H1 (cell line): ENCODE data around the gene TCEAL1. TPM values are rescaled to one million over a fixed set of nuclear protein-coding genes. Genes with fewer than 3 reads are reported as not detected.

ENCODE experiments used
- CBX8 ChIP-seq: fragments of 300-800, 300-1000 bp; sonication (generic); IDR thresholded peaks from 2 replicates; pipeline ENCODE4 v1.7.1; 2016; ENCODE audit warnings: low read depth, low read length, borderline replicate concordance
- RAD21 ChIP-seq, 2 experiments: IDR thresholded peaks in 1 of 2; conservative IDR thresholded peaks in 1 of 2; 2 replicates each; pipeline ENCODE4 v1.6.1; 2011; ENCODE audit warnings: low read depth in 2 of 2, low read length in 2 of 2, improper control_type of control experiment in 1 of 2, inconsistent platforms in 1 of 2, mild to moderate bottlenecking in 1 of 2, moderate library complexity in 1 of 2
- RXRA ChIP-seq: IDR thresholded peaks from 2 replicates; pipeline ENCODE4 v1.6.1; 2011; ENCODE audit warnings: low read depth, mild to moderate bottlenecking, low read length, moderate library complexity; ENCODE audit not compliant: insufficient read depth
- SIX5 ChIP-seq: IDR thresholded peaks from 2 replicates; pipeline ENCODE4 v1.6.1; 2011; ENCODE audit warnings: mild to moderate bottlenecking, low read depth, low read length
- polyA plus RNA-seq, 7 experiments: library from polyadenylated mRNA; depleted of rRNA in 3 of 7; stranded (reverse) in 5 of 7; unstranded in 2 of 7; fragments of >200 nt in 5 of 7; fragments of 200-250 nt in 2 of 7; gene quantifications; 1 replicate in 5 of 7; 2 replicates in 1 of 7; 4 replicates in 1 of 7; pipeline versions ENCODE4 v1.2.1 to v1.2.3, GENCODE V29; 2011 to 2013; ENCODE audit warnings: missing spikeins in 2 of 7, mixed read lengths in 2 of 7
- total RNA-seq: library from RNA; stranded (reverse); fragmentation: NEBNext Ultra II Directional; extraction: Animal tissue kit (Norgen Biotek cat#: 25700); gene quantifications from 2 replicates; pipeline ENCODE4 v1.2.1, GENCODE V29; 2021
- TF ChIP-seq, protein P1 (sequence below): fragments of 300-600 bp; sonication (generic); IDR thresholded peaks from 2 replicates; pipeline ENCODE4 v1.7.1; 2012; ENCODE audit warnings: low read length, moderate library complexity, mild to moderate bottlenecking, inconsistent platforms; ENCODE audit not compliant: insufficient replicate concordance

TCEAL1 gene
- total and polyA plus RNA-seq, 2 of the 8 experiments (the other 6 are each of a cell fraction or from before 2014, with no cell fraction given) = 3.9 to 4.1 TPM

DNA sequence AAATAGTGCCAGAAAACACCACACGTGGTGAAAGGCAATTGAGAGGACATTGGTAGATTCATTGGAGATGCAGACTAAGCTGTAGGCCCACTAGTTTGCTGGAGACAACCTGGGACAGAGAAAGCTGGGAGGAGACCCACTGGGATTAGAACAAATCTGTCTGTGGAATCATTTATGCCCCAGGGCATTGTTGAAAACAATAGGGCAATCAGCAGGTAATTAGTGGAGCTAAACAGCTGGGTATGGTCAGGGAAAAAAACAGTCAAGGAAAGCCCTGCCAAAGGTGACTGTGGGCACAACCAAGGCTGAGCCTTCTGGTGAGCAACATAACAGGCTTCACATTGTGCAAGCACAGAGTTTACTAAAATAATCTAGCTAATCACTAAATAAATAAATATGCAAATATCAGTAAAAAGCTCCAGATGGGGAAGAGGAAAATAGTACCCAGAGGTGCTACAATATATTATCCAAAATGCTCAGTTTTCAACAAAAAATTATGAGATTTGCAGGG, 12.0 kb upstream of the TCEAL1 start (continued):
- TF ChIP-seq, protein P1, sequence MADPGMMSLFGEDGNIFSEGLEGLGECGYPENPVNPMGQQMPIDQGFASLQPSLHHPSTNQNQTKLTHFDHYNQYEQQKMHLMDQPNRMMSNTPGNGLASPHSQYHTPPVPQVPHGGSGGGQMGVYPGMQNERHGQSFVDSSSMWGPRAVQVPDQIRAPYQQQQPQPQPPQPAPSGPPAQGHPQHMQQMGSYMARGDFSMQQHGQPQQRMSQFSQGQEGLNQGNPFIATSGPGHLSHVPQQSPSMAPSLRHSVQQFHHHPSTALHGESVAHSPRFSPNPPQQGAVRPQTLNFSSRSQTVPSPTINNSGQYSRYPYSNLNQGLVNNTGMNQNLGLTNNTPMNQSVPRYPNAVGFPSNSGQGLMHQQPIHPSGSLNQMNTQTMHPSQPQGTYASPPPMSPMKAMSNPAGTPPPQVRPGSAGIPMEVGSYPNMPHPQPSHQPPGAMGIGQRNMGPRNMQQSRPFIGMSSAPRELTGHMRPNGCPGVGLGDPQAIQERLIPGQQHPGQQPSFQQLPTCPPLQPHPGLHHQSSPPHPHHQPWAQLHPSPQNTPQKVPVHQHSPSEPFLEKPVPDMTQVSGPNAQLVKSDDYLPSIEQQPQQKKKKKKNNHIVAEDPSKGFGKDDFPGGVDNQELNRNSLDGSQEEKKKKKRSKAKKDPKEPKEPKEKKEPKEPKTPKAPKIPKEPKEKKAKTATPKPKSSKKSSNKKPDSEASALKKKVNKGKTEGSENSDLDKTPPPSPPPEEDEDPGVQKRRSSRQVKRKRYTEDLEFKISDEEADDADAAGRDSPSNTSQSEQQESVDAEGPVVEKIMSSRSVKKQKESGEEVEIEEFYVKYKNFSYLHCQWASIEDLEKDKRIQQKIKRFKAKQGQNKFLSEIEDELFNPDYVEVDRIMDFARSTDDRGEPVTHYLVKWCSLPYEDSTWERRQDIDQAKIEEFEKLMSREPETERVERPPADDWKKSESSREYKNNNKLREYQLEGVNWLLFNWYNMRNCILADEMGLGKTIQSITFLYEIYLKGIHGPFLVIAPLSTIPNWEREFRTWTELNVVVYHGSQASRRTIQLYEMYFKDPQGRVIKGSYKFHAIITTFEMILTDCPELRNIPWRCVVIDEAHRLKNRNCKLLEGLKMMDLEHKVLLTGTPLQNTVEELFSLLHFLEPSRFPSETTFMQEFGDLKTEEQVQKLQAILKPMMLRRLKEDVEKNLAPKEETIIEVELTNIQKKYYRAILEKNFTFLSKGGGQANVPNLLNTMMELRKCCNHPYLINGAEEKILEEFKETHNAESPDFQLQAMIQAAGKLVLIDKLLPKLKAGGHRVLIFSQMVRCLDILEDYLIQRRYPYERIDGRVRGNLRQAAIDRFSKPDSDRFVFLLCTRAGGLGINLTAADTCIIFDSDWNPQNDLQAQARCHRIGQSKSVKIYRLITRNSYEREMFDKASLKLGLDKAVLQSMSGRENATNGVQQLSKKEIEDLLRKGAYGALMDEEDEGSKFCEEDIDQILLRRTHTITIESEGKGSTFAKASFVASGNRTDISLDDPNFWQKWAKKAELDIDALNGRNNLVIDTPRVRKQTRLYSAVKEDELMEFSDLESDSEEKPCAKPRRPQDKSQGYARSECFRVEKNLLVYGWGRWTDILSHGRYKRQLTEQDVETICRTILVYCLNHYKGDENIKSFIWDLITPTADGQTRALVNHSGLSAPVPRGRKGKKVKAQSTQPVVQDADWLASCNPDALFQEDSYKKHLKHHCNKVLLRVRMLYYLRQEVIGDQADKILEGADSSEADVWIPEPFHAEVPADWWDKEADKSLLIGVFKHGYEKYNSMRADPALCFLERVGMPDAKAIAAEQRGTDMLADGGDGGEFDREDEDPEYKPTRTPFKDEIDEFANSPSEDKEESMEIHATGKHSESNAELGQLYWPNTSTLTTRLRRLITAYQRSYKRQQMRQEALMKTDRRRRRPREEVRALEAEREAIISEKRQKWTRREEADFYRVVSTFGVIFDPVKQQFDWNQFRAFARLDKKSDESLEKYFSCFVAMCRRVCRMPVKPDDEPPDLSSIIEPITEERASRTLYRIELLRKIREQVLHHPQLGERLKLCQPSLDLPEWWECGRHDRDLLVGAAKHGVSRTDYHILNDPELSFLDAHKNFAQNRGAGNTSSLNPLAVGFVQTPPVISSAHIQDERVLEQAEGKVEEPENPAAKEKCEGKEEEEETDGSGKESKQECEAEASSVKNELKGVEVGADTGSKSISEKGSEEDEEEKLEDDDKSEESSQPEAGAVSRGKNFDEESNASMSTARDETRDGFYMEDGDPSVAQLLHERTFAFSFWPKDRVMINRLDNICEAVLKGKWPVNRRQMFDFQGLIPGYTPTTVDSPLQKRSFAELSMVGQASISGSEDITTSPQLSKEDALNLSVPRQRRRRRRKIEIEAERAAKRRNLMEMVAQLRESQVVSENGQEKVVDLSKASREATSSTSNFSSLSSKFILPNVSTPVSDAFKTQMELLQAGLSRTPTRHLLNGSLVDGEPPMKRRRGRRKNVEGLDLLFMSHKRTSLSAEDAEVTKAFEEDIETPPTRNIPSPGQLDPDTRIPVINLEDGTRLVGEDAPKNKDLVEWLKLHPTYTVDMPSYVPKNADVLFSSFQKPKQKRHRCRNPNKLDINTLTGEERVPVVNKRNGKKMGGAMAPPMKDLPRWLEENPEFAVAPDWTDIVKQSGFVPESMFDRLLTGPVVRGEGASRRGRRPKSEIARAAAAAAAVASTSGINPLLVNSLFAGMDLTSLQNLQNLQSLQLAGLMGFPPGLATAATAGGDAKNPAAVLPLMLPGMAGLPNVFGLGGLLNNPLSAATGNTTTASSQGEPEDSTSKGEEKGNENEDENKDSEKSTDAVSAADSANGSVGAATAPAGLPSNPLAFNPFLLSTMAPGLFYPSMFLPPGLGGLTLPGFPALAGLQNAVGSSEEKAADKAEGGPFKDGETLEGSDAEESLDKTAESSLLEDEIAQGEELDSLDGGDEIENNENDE = no peak
- no peak for TF ChIP-seq SIX5
- no peak for TF ChIP-seq RXRA
- TF ChIP-seq CBX8 = no peak
- no peak for TF ChIP-seq RAD21 (IDR thresholded peaks at IDR 0.05 in 1 of 2, conservative IDR thresholded peaks at IDR 0.05 in 1 of 2; ENCODE audit: low read depth in 2 of 2, low read length in 2 of 2)
- TF ChIP-seq, all 59 proteins: peak for 0
